Progenitor cell of endocrine pancreas (in vitro differentiated cells): ENCODE results near the gene C1QTNF8. TPM values are rescaled to one million over a fixed set of nuclear protein-coding genes. Genes with fewer than 3 reads are reported as not detected.

Experiments used
- DNase-seq: peaks from one replicate; pipeline ENCODE4 v3.0.0; 2021; ENCODE audit warnings: low spot score; ENCODE audit not compliant: unreplicated experiment
- H3K27ac Mint-ChIP-seq: 2 replicates; pipeline ENCODE4 v1.8.0; 2021; ENCODE audit warnings: mild to moderate bottlenecking, moderate library complexity, mixed read lengths
- H3K27me3 Mint-ChIP-seq: 2 replicates; pipeline ENCODE4 v1.8.0; 2021; ENCODE audit warnings: mixed read lengths
- H3K36me3 Mint-ChIP-seq: 2 replicates; pipeline ENCODE4 v1.8.0; 2022; ENCODE audit warnings: mixed read lengths; ENCODE audit not compliant: insufficient read depth
- H3K4me1 Mint-ChIP-seq: 2 replicates; pipeline ENCODE4 v1.8.0; 2021; ENCODE audit warnings: low read depth, mixed read lengths
- H3K4me3 Mint-ChIP-seq: 2 replicates; pipeline ENCODE4 v1.8.0; 2021; ENCODE audit warnings: low read depth, mild to moderate bottlenecking, moderate library complexity, mixed read lengths
- H3K9me3 Mint-ChIP-seq: 2 replicates; pipeline ENCODE4 v1.8.0; 2021; ENCODE audit warnings: low read depth, mixed read lengths
- total RNA-seq: library from RNA; stranded (reverse); gene quantifications from 2 replicates; pipeline ENCODE4 v1.2.1, GENCODE V29; 2021
- TF ChIP-seq, protein P1 (sequence below): fragments of 200-600 bp; sonication (generic); IDR thresholded peaks from one replicate; pipeline ENCODE4 v1.5.0; 2021; ENCODE audit warnings: antibody characterized with exemption, mild to moderate bottlenecking; ENCODE audit not compliant: unreplicated experiment

Gene C1QTNF8
- total RNA-seq, 1 donor from 2014 or later: not detected

DNA sequence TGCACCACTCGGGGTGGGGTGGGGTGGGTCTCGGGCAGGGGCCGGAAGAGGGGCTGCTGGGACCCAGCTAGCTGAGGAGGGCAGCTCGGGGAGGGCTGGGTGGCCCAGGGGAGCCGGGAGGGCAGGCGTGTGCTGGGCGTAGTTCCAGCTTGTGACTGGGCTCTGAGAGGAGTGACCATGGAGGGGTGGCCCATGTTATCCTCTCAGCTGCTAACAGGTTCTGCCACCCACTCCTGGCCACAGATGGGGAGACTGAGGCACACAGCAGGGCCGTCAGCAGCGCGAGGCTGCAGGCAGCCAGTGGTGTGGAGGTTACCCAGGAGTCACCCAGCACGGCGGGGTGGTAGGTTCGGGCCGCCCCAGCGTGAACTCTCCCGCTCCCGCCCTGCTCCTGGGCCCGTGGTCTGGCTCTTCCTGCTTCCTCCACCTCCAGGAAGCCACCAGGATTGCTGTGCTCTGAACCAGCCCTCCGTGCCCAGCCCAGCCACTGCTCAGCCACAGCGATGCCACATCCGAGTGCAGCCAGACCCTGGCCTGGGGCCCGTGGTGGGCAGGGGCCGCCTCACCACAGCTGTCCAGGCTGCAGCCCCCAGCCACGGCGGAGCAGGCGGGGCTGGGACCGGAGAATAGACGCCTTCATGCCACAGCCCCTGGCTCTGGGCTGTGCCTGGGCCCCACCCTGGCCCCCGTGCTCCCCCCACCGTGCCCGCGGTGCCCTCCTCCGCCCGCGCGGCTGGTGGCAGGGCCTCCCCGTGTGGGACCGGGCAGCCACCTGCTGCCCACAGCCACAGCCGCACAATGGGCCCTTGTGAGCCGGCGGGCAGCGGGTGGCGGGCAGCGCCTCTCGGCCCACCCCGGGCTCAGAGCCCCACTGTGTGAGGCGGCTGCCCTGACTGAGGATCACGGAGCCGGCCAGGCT lies 49.8 kb downstream of the C1QTNF8 start:
- Mint-ChIP-seq H3K9me3 (peaks cover 4% of the 10 kb centered on the region), H3K27ac (no peak overlapping the region), H3K4me1 (peaks cover 1% of the 10 kb centered on the region), H3K27me3 (peaks cover 6% of the 10 kb centered on the region), H3K36me3 (no peaks in the 10 kb centered on the region), H3K4me3 (no peak overlapping the region)
- TF ChIP-seq, protein P1, sequence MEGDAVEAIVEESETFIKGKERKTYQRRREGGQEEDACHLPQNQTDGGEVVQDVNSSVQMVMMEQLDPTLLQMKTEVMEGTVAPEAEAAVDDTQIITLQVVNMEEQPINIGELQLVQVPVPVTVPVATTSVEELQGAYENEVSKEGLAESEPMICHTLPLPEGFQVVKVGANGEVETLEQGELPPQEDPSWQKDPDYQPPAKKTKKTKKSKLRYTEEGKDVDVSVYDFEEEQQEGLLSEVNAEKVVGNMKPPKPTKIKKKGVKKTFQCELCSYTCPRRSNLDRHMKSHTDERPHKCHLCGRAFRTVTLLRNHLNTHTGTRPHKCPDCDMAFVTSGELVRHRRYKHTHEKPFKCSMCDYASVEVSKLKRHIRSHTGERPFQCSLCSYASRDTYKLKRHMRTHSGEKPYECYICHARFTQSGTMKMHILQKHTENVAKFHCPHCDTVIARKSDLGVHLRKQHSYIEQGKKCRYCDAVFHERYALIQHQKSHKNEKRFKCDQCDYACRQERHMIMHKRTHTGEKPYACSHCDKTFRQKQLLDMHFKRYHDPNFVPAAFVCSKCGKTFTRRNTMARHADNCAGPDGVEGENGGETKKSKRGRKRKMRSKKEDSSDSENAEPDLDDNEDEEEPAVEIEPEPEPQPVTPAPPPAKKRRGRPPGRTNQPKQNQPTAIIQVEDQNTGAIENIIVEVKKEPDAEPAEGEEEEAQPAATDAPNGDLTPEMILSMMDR: no peak
- DNase-seq: no peak

DNA sequence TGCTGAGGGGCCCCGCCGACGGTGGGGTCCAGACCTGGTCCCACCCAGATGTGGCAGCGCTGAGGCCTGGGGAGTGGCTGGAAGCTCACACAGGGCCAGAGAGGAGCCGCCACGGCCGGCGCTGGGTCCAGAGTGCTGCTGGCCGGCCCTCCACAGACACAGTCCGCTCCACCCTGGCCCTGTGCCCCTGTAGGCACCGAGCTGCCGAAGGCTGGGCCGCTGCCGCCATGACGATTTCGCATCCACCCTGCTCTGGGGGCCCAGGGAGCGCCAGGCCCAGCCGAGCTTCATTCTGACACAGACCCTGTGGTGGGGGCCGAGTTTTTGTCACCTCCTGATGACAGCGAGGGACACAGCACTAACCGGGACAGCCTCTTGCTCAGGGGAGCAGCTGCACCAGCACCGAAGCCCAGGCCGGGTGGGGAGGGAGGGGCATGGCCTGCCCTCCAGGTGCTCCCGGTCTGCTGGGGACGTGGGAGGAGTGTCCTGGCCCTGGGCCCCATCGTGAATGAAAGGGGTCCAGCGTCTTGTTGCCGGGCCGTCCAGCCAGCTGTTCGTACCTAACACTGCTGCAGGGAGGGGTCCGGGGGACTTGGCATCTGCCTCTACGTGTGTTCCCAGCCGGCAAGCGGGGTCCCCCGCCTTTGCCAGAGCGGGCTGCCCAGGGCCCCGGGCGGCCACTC lies 50.6 kb downstream of the C1QTNF8 start:
- Mint-ChIP-seq H3K36me3 (no peaks in the 10 kb centered on the region), H3K4me1 (no peaks in the 10 kb centered on the region), H3K27ac (no peak overlapping the region), H3K9me3 (peaks cover 4% of the 10 kb centered on the region), H3K27me3 (peaks cover 6% of the 10 kb centered on the region), H3K4me3 (no peak overlapping the region)
- TF ChIP-seq, protein P1: no peak
- DNase-seq: no peak

DNA sequence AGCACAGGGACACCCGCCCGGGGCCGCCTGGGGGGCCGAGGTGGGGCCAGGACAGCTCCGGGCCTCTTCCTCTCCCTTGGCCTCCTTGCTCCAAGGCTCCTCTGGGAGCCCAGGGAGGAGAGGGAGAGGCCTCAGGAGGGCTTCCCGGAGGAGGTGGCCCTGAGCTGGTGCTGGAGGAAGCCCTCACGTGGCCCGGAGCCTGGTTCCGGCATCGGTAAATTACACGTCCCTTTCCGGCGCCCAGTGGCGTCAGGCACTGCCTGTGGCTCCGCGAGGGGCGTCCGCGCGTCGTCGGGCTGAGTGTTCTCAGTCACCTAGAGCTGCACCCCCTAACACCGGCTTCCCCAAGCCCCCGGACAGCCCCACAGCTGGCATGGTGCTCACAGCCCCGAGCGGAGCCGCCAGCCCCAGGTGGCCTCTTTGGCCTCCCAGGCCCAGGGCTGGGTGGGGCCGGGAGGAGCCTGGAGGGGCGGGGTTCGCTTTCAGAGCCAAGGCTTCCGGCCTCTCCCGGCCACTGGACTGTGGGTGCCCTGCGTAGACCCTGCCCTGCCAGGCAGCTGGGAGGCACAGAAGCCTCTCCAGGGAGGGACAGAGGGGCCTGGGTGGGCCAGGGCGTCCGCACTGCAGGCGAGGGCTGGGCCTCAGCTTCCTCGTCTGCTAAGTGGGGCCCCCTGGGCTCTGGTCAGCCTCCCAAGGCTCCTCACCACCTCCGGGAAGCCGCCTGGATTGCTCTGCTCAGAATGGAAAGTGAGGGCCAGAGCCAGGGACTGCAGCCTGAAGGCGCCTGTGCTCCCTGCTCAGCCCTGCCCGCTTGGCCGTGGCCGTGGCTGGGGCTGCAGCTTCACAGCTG lies 51.4 kb downstream of the C1QTNF8 start:
- TF ChIP-seq, protein P1: no peak
- Mint-ChIP-seq H3K36me3 (no peaks in the 10 kb centered on the region), H3K27ac (no peak overlapping the region), H3K4me1 (no peaks in the 10 kb centered on the region), H3K9me3 (peaks cover 4% of the 10 kb centered on the region), H3K27me3 (peaks cover 6% of the 10 kb centered on the region), H3K4me3 (no peak overlapping the region)
- DNase-seq: no peak

DNA sequence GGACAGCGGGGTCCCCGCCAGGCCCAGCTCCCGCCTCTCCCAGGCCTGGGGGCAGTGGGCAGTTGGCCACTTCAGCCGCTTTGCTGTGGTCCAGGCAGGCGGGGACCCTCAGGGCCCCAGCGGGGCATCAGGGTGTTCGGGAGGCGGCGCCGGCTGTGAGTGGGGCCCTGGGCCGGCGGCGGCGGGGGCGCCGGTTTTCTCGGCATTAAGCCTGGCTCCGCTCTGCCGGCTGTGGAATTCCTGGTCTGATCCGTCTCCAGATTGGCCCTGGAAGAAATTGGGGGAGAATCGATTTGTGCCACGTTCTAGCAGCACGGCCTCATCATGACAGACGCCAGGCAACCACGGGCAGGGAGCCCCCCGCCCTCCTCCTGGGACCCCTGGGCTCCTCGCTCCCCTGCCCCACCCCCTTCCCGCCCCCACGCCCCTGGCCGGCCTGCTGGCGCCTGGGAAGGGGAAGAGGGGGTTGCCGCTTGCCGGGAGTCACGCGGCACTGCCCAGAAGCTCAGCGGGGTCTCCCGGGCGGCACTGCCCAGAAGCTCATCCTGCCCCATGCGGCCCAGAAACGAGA lies 52.1 kb downstream of the C1QTNF8 start:
- H3K36me3 Mint-ChIP-seq: no peaks in the 10 kb centered on the region
- no peak overlapping the region for H3K27ac Mint-ChIP-seq
- H3K4me3 Mint-ChIP-seq: no peak overlapping the region
- H3K9me3 Mint-ChIP-seq: peaks cover 4% of the 10 kb centered on the region
- TF ChIP-seq, protein P1: no peak
- no peak for DNase-seq
- H3K27me3 Mint-ChIP-seq: peaks cover 6% of the 10 kb centered on the region
- no peaks in the 10 kb centered on the region for H3K4me1 Mint-ChIP-seq

DNA sequence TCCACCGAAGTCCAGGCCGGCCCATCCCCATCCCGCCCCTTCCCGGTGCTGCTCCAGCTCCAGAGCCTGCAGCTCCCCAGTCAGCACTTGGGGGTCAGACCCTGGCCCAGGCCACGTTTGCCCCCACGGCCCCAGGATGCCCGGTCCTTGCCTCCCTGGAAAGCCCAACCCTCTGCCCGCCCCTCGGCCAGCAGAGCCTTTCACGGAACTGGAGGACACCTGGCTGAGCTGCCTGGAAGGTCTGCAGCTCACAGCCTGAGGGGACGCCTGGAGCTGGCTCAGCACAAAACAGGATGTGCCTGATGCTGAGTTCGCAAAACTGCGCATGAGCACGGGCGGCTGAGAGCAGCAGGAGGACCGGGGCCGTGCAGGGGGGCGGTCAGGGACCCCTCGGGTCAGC lies 53.2 kb downstream of the C1QTNF8 start:
- TF ChIP-seq, protein P1: no peak
- H3K4me3 Mint-ChIP-seq: no peak overlapping the region
- no peaks in the 10 kb centered on the region for H3K4me1 Mint-ChIP-seq

More for the DNA sequence above, 53.2 kb downstream of the C1QTNF8 start:
- no peak for DNase-seq
- H3K9me3 Mint-ChIP-seq: peaks cover 4% of the 10 kb centered on the region
- H3K27me3 Mint-ChIP-seq: peaks cover 6% of the 10 kb centered on the region
- H3K36me3 Mint-ChIP-seq: no peaks in the 10 kb centered on the region
- H3K27ac Mint-ChIP-seq: no peak overlapping the region
